ENCODE results near the gene NMBR. TPM values are rescaled to one million over a fixed set of nuclear protein-coding genes. Genes with fewer than 3 reads are reported as not detected.

The NMBR gene
- total and polyA plus RNA-seq, 2 of the 8 experiments (the other 6 are each of a cell fraction or from before 2014, with no cell fraction given): 0.08 TPM; not detected in 1

DNA sequence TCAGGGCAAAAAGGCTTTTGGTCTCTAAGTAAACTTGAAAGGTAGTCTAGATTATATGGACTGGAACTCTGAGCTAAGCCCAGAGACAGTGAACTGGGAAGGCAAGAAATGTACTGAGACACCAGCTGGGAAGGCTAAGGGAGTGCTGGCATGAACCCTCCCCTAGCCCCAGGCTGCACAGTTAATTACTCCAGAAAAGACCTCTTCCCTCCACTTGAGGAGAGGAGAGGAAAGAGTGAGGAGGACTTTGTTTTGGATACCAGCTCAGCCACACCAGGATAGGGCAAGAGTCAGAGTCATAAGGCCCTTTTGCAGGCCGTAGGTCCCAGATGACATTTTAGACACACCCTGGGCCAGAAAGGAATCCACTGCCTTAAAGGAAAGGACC, 98.3 kb downstream of the NMBR start:
- no peaks in the 10 kb centered on the region for H3K4me1 ChIP-seq (replicated peaks in 1 of 4; ENCODE audit: control insufficient read depth in 3 of 4, insufficient read depth in 4 of 4, low read length in 3 of 4)
- H2AK5ac ChIP-seq (ENCODE audit: low read depth, low read length): no peak overlapping the region
- CTCF ChIA-PET (ENCODE audit: partially characterized antibody): interaction anchor here (0.5 kb wide), 1 partner anchor 17 kb away, joined by 4 read pairs; no protein-coding TSS in a partner anchor
- H3K9ac ChIP-seq (replicated peaks in 1 of 4; ENCODE audit: extremely low read depth in 1 of 4, low read depth in 3 of 4, low read length in 3 of 4): no peak overlapping the region
- no peaks in the 10 kb centered on the region for H3K79me1 ChIP-seq (ENCODE audit: low read depth, low read length)
- no peaks in the 10 kb centered on the region for H3K36me3 ChIP-seq (ENCODE audit: control insufficient read depth in 2 of 4, insufficient read depth in 4 of 4, low read length in 3 of 4)
- no peak overlapping the region for H3K4me2 ChIP-seq (ENCODE audit: insufficient read depth in 1 of 2, low read depth in 2 of 2, low read length in 2 of 2)
- no peak overlapping the region for H3K14ac ChIP-seq (ENCODE audit: insufficient read length)
- DNase-seq (ENCODE audit: low read depth in 1 of 2, low spot score in 2 of 2) (no peak), FAIRE-seq (no peak)
- no peak overlapping the region for H3K27ac ChIP-seq (ENCODE audit: low read depth, low read length)
- no peak overlapping the region for H2BK120ac ChIP-seq (replicated peaks; ENCODE audit: low read depth, low read length)
- H3K79me2 ChIP-seq (ENCODE audit: control insufficient read depth in 1 of 2, insufficient read depth in 2 of 2, low read length in 2 of 2): no peaks in the 10 kb centered on the region
- H3K18ac ChIP-seq (ENCODE audit: extremely low read depth, low read length): no peak overlapping the region
- H2BK5ac ChIP-seq (ENCODE audit: low read depth, low read length): no peak overlapping the region
- H3K23me2 ChIP-seq (ENCODE audit: low read depth, low read length): no peaks in the 10 kb centered on the region; the same call in 1 of the 2 replicates
- H2BK12ac ChIP-seq (ENCODE audit: low read depth, low read length): no peak overlapping the region
- no peaks in the 10 kb centered on the region for H4K20me1 ChIP-seq (replicated peaks in 1 of 2; ENCODE audit: control insufficient read depth in 1 of 2, insufficient read depth in 2 of 2, low read length in 2 of 2)
- no peak overlapping the region for H3K4me3 ChIP-seq (ENCODE audit: extremely low read depth in 1 of 4, insufficient read depth in 2 of 4, low read depth in 3 of 4, low read length in 4 of 4)
- no peaks in the 10 kb centered on the region for H3K9me3 ChIP-seq (ENCODE audit: insufficient read depth in 2 of 2, low read depth in 1 of 2, low read length in 1 of 2)
- H3K23ac ChIP-seq (ENCODE audit: insufficient read length): no peak overlapping the region
- H3K27me3 ChIP-seq (replicated peaks in 1 of 4; ENCODE audit: control insufficient read depth in 3 of 4, extremely low read depth in 1 of 4, insufficient read depth in 3 of 4, low read length in 3 of 4): no peaks in the 10 kb centered on the region
- no peak overlapping the region for H4K8ac ChIP-seq (ENCODE audit: extremely low read depth, insufficient read depth, low read length)
- no peak overlapping the region for H3K56ac ChIP-seq (replicated peaks; ENCODE audit: insufficient read length, low read depth, low read length)
- H3K4ac ChIP-seq (replicated peaks; ENCODE audit: insufficient read length, low read depth, low read length): no peak overlapping the region
- no peak overlapping the region for H4K5ac ChIP-seq (ENCODE audit: insufficient read length, low read depth, low read length)
- no peak overlapping the region for H2BK15ac ChIP-seq (ENCODE audit: low read length)
- 92% methylated on average over 1 of the region's 1 CpG; no CpG with 5 or more reads in 1 of the 2 experiments for WGBS, 2 experiments (ENCODE audit: extremely low coverage in 1 of 2, insufficient coverage in 1 of 2, insufficient read length in 1 of 2, insufficient replicate concordance in 2 of 2, low coverage in 1 of 2, low lambda C conversion rate in 2 of 2, missing lambda C conversion rate in 1 of 2)
- no peak overlapping the region for H4K91ac ChIP-seq (replicated peaks; ENCODE audit: insufficient read length, low read length)
- no peak overlapping the region for H2BK20ac ChIP-seq (ENCODE audit: low read length)
- H2AFZ ChIP-seq (ENCODE audit: low read length): no peak overlapping the region
- POLR2A ChIA-PET (ENCODE audit: partially characterized antibody): no interaction called here

All from H1 (cell line).